ENCODE data around the gene GPC5. TPM values are rescaled to one million over a fixed set of nuclear protein-coding genes. Genes with fewer than 3 reads are reported as not detected.

Gene GPC5
- total and polyA plus RNA-seq, 4 donors, result 0.51 to 22.4 (median 2.0) TPM

DNA sequence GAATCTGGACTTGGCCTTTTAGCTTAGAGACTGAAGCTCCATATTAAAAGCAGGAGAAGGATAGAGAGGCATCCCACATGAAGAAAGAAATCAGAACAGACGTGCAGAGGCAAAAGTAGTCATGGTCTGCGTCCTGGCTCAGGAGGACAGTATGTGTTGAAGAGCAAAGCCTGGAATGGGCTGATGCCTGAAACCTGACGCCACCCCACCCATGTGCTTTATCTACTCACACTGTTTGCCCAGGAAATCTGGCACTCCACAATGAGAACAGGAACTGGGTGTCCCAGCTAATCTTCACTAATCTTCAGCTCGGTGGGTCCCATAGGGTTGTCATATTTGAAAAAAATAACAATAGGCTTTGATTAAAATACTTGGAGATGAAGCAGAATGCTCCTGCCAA lies 1279.2 kb downstream of the GPC5 start:
- no peaks in the 10 kb centered on the region for H3K27me3 ChIP-seq (ENCODE audit: control insufficient read depth in 4 of 4, insufficient read depth in 4 of 4, low read length in 3 of 4)
- TF ChIP-seq, protein P1, sequence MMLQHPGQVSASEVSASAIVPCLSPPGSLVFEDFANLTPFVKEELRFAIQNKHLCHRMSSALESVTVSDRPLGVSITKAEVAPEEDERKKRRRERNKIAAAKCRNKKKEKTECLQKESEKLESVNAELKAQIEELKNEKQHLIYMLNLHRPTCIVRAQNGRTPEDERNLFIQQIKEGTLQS (IDR thresholded peaks at IDR 0.05), result no peak
- TF ChIP-seq RAD21 (IDR thresholded peaks at IDR 0.05), result no peak
- TF ChIP-seq NR2F2 (IDR thresholded peaks at IDR 0.05), result no peak
- TF ChIP-seq, protein P2, sequence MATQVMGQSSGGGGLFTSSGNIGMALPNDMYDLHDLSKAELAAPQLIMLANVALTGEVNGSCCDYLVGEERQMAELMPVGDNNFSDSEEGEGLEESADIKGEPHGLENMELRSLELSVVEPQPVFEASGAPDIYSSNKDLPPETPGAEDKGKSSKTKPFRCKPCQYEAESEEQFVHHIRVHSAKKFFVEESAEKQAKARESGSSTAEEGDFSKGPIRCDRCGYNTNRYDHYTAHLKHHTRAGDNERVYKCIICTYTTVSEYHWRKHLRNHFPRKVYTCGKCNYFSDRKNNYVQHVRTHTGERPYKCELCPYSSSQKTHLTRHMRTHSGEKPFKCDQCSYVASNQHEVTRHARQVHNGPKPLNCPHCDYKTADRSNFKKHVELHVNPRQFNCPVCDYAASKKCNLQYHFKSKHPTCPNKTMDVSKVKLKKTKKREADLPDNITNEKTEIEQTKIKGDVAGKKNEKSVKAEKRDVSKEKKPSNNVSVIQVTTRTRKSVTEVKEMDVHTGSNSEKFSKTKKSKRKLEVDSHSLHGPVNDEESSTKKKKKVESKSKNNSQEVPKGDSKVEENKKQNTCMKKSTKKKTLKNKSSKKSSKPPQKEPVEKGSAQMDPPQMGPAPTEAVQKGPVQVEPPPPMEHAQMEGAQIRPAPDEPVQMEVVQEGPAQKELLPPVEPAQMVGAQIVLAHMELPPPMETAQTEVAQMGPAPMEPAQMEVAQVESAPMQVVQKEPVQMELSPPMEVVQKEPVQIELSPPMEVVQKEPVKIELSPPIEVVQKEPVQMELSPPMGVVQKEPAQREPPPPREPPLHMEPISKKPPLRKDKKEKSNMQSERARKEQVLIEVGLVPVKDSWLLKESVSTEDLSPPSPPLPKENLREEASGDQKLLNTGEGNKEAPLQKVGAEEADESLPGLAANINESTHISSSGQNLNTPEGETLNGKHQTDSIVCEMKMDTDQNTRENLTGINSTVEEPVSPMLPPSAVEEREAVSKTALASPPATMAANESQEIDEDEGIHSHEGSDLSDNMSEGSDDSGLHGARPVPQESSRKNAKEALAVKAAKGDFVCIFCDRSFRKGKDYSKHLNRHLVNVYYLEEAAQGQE (IDR thresholded peaks at IDR 0.05), result no peak
- no peak for TF ChIP-seq JUND (IDR thresholded peaks at IDR 0.05)
- H3K4me1 ChIP-seq (ENCODE audit: control insufficient read depth in 4 of 4, insufficient read depth in 4 of 4, low read length in 3 of 4), result no peaks in the 10 kb centered on the region
- H3K9ac ChIP-seq (ENCODE audit: low read depth in 1 of 2, low read length in 2 of 2), result no peak overlapping the region
- WGBS, result 71% methylated on average over 4 of the region's 4 CpGs
- DNase-seq (ENCODE audit: low spot score), result no peak
- H3K9me3 ChIP-seq (ENCODE audit: control insufficient read depth in 4 of 4, low read length in 3 of 4), result no peaks in the 10 kb centered on the region
- H3K4me3 ChIP-seq (ENCODE audit: low read depth in 1 of 3, low read length in 3 of 3), result no peak overlapping the region
- H3K27ac ChIP-seq (ENCODE audit: low read depth in 1 of 2, low read length in 2 of 2), result no peak overlapping the region
- no peaks in the 10 kb centered on the region for H3K36me3 ChIP-seq (ENCODE audit: control insufficient read depth in 4 of 4, insufficient read depth in 3 of 4, low read depth in 1 of 4, low read length in 3 of 4)

DNA sequence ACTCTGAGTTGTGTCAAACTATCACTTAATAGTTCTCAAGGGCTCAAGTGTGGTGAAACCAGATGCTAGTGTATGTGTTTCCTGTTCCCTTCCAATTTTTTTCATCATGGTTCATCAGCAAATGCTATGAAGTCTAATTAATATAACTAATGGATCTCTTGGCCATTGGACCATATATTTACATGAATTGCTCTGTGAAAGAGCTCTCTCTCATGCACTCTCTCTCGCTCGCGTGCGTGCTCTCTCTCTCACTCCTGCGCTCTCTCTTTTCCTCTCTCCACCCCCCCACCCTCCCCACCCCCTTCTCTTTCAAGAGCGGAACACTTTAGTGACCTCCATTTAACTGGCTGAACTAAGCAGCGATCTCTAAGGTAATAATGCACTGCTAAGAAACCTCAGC lies 1281.2 kb downstream of the GPC5 start:
- Histone ChIP-seq H3K36me3 (ENCODE audit: control insufficient read depth in 4 of 4, insufficient read depth in 3 of 4, low read depth in 1 of 4, low read length in 3 of 4) (no peaks in the 10 kb centered on the region), H3K4me3 (ENCODE audit: low read depth in 1 of 3, low read length in 3 of 3) (no peak overlapping the region), H3K9me3 (ENCODE audit: control insufficient read depth in 4 of 4, low read length in 3 of 4) (no peaks in the 10 kb centered on the region), H3K9ac (ENCODE audit: low read depth in 1 of 2, low read length in 2 of 2) (no peak overlapping the region), H3K27me3 (ENCODE audit: control insufficient read depth in 4 of 4, insufficient read depth in 4 of 4, low read length in 3 of 4) (no peaks in the 10 kb centered on the region), H3K27ac (ENCODE audit: low read depth in 1 of 2, low read length in 2 of 2) (no peak overlapping the region), H3K4me1 (ENCODE audit: control insufficient read depth in 4 of 4, insufficient read depth in 4 of 4, low read length in 3 of 4) (no peaks in the 10 kb centered on the region)
- no peak for DNase-seq (ENCODE audit: low spot score)
- WGBS, result 97% methylated on average over 7 of the region's 7 CpGs
- TF ChIP-seq HNF4G (IDR thresholded peaks at IDR 0.05) (no peak), GABPA (IDR thresholded peaks at IDR 0.05 in 1 of 2, conservative IDR thresholded peaks at IDR 0.05 in 1 of 2) (no peak), SP1 (IDR thresholded peaks at IDR 0.05) (no peak), JUND (IDR thresholded peaks at IDR 0.05) (no peak)
- TF ChIP-seq, protein P3, sequence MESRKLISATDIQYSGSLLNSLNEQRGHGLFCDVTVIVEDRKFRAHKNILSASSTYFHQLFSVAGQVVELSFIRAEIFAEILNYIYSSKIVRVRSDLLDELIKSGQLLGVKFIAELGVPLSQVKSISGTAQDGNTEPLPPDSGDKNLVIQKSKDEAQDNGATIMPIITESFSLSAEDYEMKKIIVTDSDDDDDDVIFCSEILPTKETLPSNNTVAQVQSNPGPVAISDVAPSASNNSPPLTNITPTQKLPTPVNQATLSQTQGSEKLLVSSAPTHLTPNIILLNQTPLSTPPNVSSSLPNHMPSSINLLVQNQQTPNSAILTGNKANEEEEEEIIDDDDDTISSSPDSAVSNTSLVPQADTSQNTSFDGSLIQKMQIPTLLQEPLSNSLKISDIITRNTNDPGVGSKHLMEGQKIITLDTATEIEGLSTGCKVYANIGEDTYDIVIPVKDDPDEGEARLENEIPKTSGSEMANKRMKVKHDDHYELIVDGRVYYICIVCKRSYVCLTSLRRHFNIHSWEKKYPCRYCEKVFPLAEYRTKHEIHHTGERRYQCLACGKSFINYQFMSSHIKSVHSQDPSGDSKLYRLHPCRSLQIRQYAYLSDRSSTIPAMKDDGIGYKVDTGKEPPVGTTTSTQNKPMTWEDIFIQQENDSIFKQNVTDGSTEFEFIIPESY (IDR thresholded peaks at IDR 0.05), result no peak
- TF ChIP-seq, protein P2 (IDR thresholded peaks at IDR 0.05), result no peak
- TF ChIP-seq, protein P1 (IDR thresholded peaks at IDR 0.05), result no peak
